Vagina (tissue), 2 donors: ENCODE results near the gene MFAP3L. TPM values are rescaled to one million over a fixed set of nuclear protein-coding genes. Genes with fewer than 3 reads are reported as not detected.
"Not testable (repeated sequence)": the region's sequence is repeated elsewhere in the genome, so short reads cannot be mapped to it uniquely, and the experiment has no call there.

Experiments
- DNase-seq, 2 donors: peaks; one replicate each; pipeline ENCODE4 v3.0.0-alpha.2; 2017; ENCODE audit errors: extremely low spot score in 2 of 2
- H3K27ac ChIP-seq: fragments of 200-600 bp; sonication (generic); one replicate; pipeline ENCODE4 v1.5.1; 2019
- H3K27me3 ChIP-seq: fragments of 200-600 bp; sonication (generic); one replicate; pipeline ENCODE4 v1.5.1; 2019
- H3K36me3 ChIP-seq, 2 donors: fragments of 200-600 bp; sonication (generic); one replicate each; pipeline ENCODE4 v1.5.1; 2017 to 2019
- H3K4me1 ChIP-seq: fragments of 200-600 bp; sonication (generic); one replicate; pipeline ENCODE4 v1.5.1; 2019
- H3K4me3 ChIP-seq, 2 donors: fragments of 200-600 bp; sonication (generic); 1 replicate in 1 of 2; 2 replicates in 1 of 2; pipeline ENCODE4 v1.5.1; 2016 to 2019
- H3K9me3 ChIP-seq: fragments of 200-600 bp; sonication (generic); one replicate; pipeline ENCODE4 v1.5.1; 2019
- CTCF ChIP-seq, 3 experiments: fragments of 450-650 bp in 2 of 3; fragments of 200-600 bp in 1 of 3; sonication (generic) in 1 of 3; IDR thresholded peaks; one replicate each; pipeline ENCODE4 v1.5.1; 2017 to 2019; ENCODE audit warnings: antibody characterized with exemption in 3 of 3, mild to moderate bottlenecking in 2 of 3, moderate library complexity in 2 of 3
- POLR2A ChIP-seq, 2 donors: fragments of 450-650 bp; IDR thresholded peaks; one replicate each; pipeline ENCODE4 v1.6.1; 2017; ENCODE audit warnings: antibody characterized with exemption in 2 of 2, mild to moderate bottlenecking in 2 of 2, moderate library complexity in 2 of 2
- POLR2AphosphoS5 ChIP-seq, 2 donors: sonication (generic); formaldehyde crosslinking; IDR thresholded peaks; one replicate each; pipeline ENCODE4 v1.9.0; 2017; ENCODE audit warnings: antibody characterized with exemption in 2 of 2, mild to moderate bottlenecking in 2 of 2, low read depth in 1 of 2; ENCODE audit not compliant: insufficient read depth in 1 of 2
- intact Hi-C: fragments of 100-400 bp; cut with DNase I; formaldehyde crosslinking; loops from one replicate; pipeline ENCODE4 v1.15.1; 2023
- total RNA-seq: library from RNA; depleted of rRNA; stranded (reverse); fragments of >200 nt; gene quantifications from one replicate; pipeline ENCODE4 v1.2.3, GENCODE V29; 2016

Gene MFAP3L
- total RNA-seq, 1 donor from 2014 or later: 2.2 TPM

GRCh38 chr4:169948271-169948670, 77.9 kb downstream of the MFAP3L start:
- no peaks in the 10 kb centered on the region for H3K9me3 ChIP-seq
- no peak overlapping the region for H3K4me3 ChIP-seq
- no peak for TF ChIP-seq POLR2A (IDR thresholded peaks at IDR 0.05)
- no peak overlapping the region for H3K27ac ChIP-seq
- no peak for DNase-seq
- H3K36me3 ChIP-seq: no peaks in the 10 kb centered on the region
- no peaks in the 10 kb centered on the region for H3K4me1 ChIP-seq
- intact Hi-C loops: no loop called here
- H3K27me3 ChIP-seq: no peaks in the 10 kb centered on the region

DNA sequence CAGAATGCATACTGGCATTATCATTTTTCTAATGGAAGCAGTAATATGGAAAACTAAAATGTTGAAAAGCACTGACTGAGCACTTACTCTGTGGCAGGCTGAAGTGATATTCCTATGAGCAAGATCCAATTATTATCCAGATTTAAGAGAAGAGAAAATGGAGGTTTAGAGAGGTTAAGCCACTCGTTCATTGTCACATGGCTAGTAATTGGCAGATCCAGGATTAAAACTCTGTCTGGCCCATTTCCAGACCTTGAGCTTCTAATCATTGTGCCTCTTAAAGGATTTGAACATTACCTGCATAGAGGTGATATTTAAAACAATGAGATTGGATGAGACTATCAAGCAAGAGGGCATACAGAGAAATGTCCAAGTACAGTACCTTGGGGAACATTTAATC, 80.6 kb downstream of the MFAP3L start:
- Histone ChIP-seq H3K27me3 (no peaks in the 10 kb centered on the region), H3K4me3 (no peak overlapping the region), H3K27ac (no peak overlapping the region), H3K4me1 (no peaks in the 10 kb centered on the region), H3K36me3 (no peaks in the 10 kb centered on the region), H3K9me3 (no peaks in the 10 kb centered on the region)
- TF ChIP-seq POLR2AphosphoS5 (IDR thresholded peaks at IDR 0.05; ENCODE audit: insufficient read depth in 1 of 2, low read depth in 1 of 2) (no peak), POLR2A (IDR thresholded peaks at IDR 0.05) (no peak), CTCF (IDR thresholded peaks at IDR 0.05) (no peak)
- DNase-seq: no peak
- intact Hi-C loops: no loop called here

GRCh38 chr4:169943601-169944000, 82.6 kb downstream of the MFAP3L start:
- H3K27me3 ChIP-seq, H3K4me3 ChIP-seq, DNase-seq, H3K9me3 ChIP-seq, H3K36me3 ChIP-seq, intact Hi-C loops, H3K27ac ChIP-seq, H3K4me1 ChIP-seq: not testable (repeated sequence)

DNA sequence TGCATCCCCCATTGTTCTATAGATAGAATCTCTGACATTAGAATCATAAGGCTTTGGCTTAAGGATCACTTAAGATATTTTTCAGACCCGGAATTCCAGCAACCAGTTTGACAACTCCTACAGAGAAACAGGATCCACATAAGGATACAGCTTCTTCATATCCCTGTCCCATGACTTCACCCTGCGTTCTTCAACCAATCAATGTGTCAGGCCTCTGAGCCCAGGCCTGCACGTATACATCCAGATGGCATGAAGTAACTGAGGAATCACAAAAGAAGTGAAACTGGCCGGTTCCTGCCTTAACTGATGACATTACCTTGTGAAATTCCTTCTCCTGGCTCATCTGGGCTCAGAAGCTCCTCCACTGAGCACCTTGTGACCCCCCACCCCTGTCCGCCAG, 85.1 kb downstream of the MFAP3L start:
- no peak for DNase-seq
- TF ChIP-seq CTCF (IDR thresholded peaks at IDR 0.05) (no peak), POLR2A (IDR thresholded peaks at IDR 0.05) (no peak), POLR2AphosphoS5 (IDR thresholded peaks at IDR 0.05; ENCODE audit: insufficient read depth in 1 of 2, low read depth in 1 of 2) (no peak)
- H3K27ac ChIP-seq: no peak overlapping the region
- H3K27me3 ChIP-seq: no peaks in the 10 kb centered on the region
- H3K9me3 ChIP-seq: no peaks in the 10 kb centered on the region
- intact Hi-C loops: no loop called here
- H3K4me3 ChIP-seq: no peak overlapping the region
- H3K4me1 ChIP-seq: no peaks in the 10 kb centered on the region
- H3K36me3 ChIP-seq: no peaks in the 10 kb centered on the region

- intact Hi-C loops: no loop called here
- Histone ChIP-seq H3K4me3 (no peak overlapping the region), H3K27ac (no peak overlapping the region), H3K27me3 (no peaks in the 10 kb centered on the region), H3K9me3 (no peaks in the 10 kb centered on the region), H3K36me3 (no peaks in the 10 kb centered on the region), H3K4me1 (no peaks in the 10 kb centered on the region)
- TF ChIP-seq POLR2AphosphoS5 (IDR thresholded peaks at IDR 0.05; ENCODE audit: insufficient read depth in 1 of 2, low read depth in 1 of 2) (no peak), POLR2A (IDR thresholded peaks at IDR 0.05) (no peak), CTCF (IDR thresholded peaks at IDR 0.05) (no peak)
- no peak for DNase-seq
Observed at GRCh38 chr4:169940460-169940859, 85.7 kb downstream of the MFAP3L start.

Other genes starting within 250 kb of the MFAP3L start
- gene AADAT, start 63.6 kb upstream of the MFAP3L start, total RNA-seq: 3.7 TPM